ENCODE data around the gene PRPF6. TPM values are rescaled to one million over a fixed set of nuclear protein-coding genes. Genes with fewer than 3 reads are reported as not detected.

The PRPF6 gene
- total RNA-seq, 1 experiment from 2014 or later, result 181 TPM

GRCh38 chr20:64047046-64047389 lies 66.1 kb downstream of the PRPF6 start:
- H3K36me3 ChIP-seq (ENCODE audit: control insufficient read depth, insufficient read depth, low read length), result no peaks in the 10 kb centered on the region
- H3K4me3 ChIP-seq (ENCODE audit: low read depth, low read length), result no peak overlapping the region
- BruUV-seq (replicated peaks), result no TSS peak
- no peaks in the 10 kb centered on the region for H3K9me3 ChIP-seq
- Mint-ChIP-seq H3K27ac (ENCODE audit: unreplicated experiment) (no peak overlapping the region), H3K36me3 (ENCODE audit: insufficient read depth, unreplicated experiment) (no peaks in the 10 kb centered on the region), H3K4me1 (ENCODE audit: low read depth, unreplicated experiment) (no peaks in the 10 kb centered on the region), H3K27me3 (ENCODE audit: insufficient read depth, unreplicated experiment) (peaks cover 21% of the 10 kb centered on the region), H3K9me3 (ENCODE audit: unreplicated experiment) (no peaks in the 10 kb centered on the region), H3K4me3 (ENCODE audit: unreplicated experiment) (peak overlapping the region; percentile 46)
- TF ChIP-seq CTCF (IDR thresholded peaks at IDR 0.05; ENCODE audit: insufficient read depth in 1 of 2, low read depth in 1 of 2, low read length in 1 of 2, severe bottlenecking in 1 of 2, unreplicated experiment in 1 of 2), result no peak
- POLR2A ChIA-PET, result no interaction called here
- H3K27me3 ChIP-seq (replicated peaks; ENCODE audit: control insufficient read depth, insufficient read depth, low read length), result peaks cover 1% of the 10 kb centered on the region
- intact Hi-C loops (cut with micrococcal nuclease; ENCODE audit: unreplicated experiment), result loop anchor here (1.0 kb wide), 1 partner anchor 8 kb away; no protein-coding TSS in a partner anchor
- CTCF ChIA-PET, result interaction anchor here (1.6 kb wide), 1 partner anchor 9 kb away, joined by 7 read pairs; no protein-coding TSS in a partner anchor
- H3K4me1 ChIP-seq, result peaks cover 3% of the 10 kb centered on the region
- DNase-seq, result no peak

GRCh38 chr20:64047968-64048401 lies 67.1 kb downstream of the PRPF6 start:
- H3K36me3 ChIP-seq (ENCODE audit: control insufficient read depth, insufficient read depth, low read length), result no peaks in the 10 kb centered on the region
- H3K9me3 ChIP-seq, result no peaks in the 10 kb centered on the region
- ChIA-PET POLR2A (no interaction called here), CTCF (interaction anchor here (1.6 to 8.0 kb wide), 2 partner anchors 9 kb away, joined by 7 to 64 read pairs; no protein-coding TSS in a partner anchor)
- Mint-ChIP-seq H3K36me3 (ENCODE audit: insufficient read depth, unreplicated experiment) (no peaks in the 10 kb centered on the region), H3K4me1 (ENCODE audit: low read depth, unreplicated experiment) (no peaks in the 10 kb centered on the region), H3K27ac (ENCODE audit: unreplicated experiment) (no peak overlapping the region), H3K27me3 (ENCODE audit: insufficient read depth, unreplicated experiment) (peaks cover 21% of the 10 kb centered on the region), H3K4me3 (ENCODE audit: unreplicated experiment) (peak overlapping the region; percentile 46), H3K9me3 (ENCODE audit: unreplicated experiment) (no peaks in the 10 kb centered on the region)
- H3K4me1 ChIP-seq, result peaks cover 3% of the 10 kb centered on the region
- BruUV-seq (replicated peaks), result no TSS peak
- TF ChIP-seq CTCF (IDR thresholded peaks at IDR 0.05; ENCODE audit: insufficient read depth in 1 of 2, low read depth in 1 of 2, low read length in 1 of 2, severe bottlenecking in 1 of 2, unreplicated experiment in 1 of 2), result no peak
- no peak for DNase-seq
- H3K27me3 ChIP-seq (replicated peaks; ENCODE audit: control insufficient read depth, insufficient read depth, low read length), result peaks cover 1% of the 10 kb centered on the region
- intact Hi-C loops (cut with micrococcal nuclease; ENCODE audit: unreplicated experiment), result loop anchor here (1.0 kb wide), 1 partner anchor 9 kb away; no protein-coding TSS in a partner anchor
- no peak overlapping the region for H3K4me3 ChIP-seq (ENCODE audit: low read depth, low read length)

GRCh38 chr20:64048402-64049044 lies 67.6 kb downstream of the PRPF6 start:
- DNase-seq, result no peak
- H3K9me3 Mint-ChIP-seq (ENCODE audit: unreplicated experiment), result no peaks in the 10 kb centered on the region
- peak overlapping the region; percentile 61 for H3K4me3 Mint-ChIP-seq (ENCODE audit: unreplicated experiment)
- BruUV-seq (replicated peaks), result no TSS peak
- peaks cover 3% of the 10 kb centered on the region for H3K4me1 ChIP-seq
- ChIA-PET POLR2A (no interaction called here), CTCF (interaction anchor here (8.0 kb wide), 1 partner anchor 10 kb away, joined by 64 read pairs; no protein-coding TSS in a partner anchor)
- H3K27me3 ChIP-seq (replicated peaks; ENCODE audit: control insufficient read depth, insufficient read depth, low read length), result peaks cover 1% of the 10 kb centered on the region
- H3K27ac Mint-ChIP-seq (ENCODE audit: unreplicated experiment), result no peak overlapping the region
- H3K4me1 Mint-ChIP-seq (ENCODE audit: low read depth, unreplicated experiment), result no peaks in the 10 kb centered on the region
- no peaks in the 10 kb centered on the region for H3K9me3 ChIP-seq
- peak overlapping the region; percentile 8 for H3K4me3 ChIP-seq (ENCODE audit: low read depth, low read length)
- H3K36me3 ChIP-seq (ENCODE audit: control insufficient read depth, insufficient read depth, low read length), result no peaks in the 10 kb centered on the region
- H3K27me3 Mint-ChIP-seq (ENCODE audit: insufficient read depth, unreplicated experiment), result peaks cover 21% of the 10 kb centered on the region
- intact Hi-C loops (cut with micrococcal nuclease; ENCODE audit: unreplicated experiment), result loop anchor here (1.0 kb wide), 1 partner anchor 15 kb away; the partner anchor contains the start of gene TCEA2
- no peak for TF ChIP-seq CTCF (IDR thresholded peaks at IDR 0.05; ENCODE audit: insufficient read depth in 1 of 2, low read depth in 1 of 2, low read length in 1 of 2, severe bottlenecking in 1 of 2, unreplicated experiment in 1 of 2)
- no peaks in the 10 kb centered on the region for H3K36me3 Mint-ChIP-seq (ENCODE audit: insufficient read depth, unreplicated experiment)

Data from Caco-2 (cell line).